H9 (cell line): ENCODE results near the gene RNASE7. TPM values are rescaled to one million over a fixed set of nuclear protein-coding genes. Genes with fewer than 3 reads are reported as not detected.

ENCODE experiments used
- DNase-seq: peaks from one replicate; pipeline ENCODE4 v3.0.0-alpha.2; 2017
- H2AFZ ChIP-seq: one replicate; pipeline ENCODE4 v1.6.1; 2013; ENCODE audit warnings: mild to moderate bottlenecking, low read length, control low read depth, moderate library complexity
- H2AK5ac ChIP-seq: 2 replicates; pipeline ENCODE4 v1.6.1; 2013; ENCODE audit warnings: low read length, control low read depth, mixed read lengths; ENCODE audit not compliant: insufficient read length
- H2BK120ac ChIP-seq: one replicate; pipeline ENCODE4 v1.6.1; 2013; ENCODE audit warnings: low read depth, mild to moderate bottlenecking, low read length, control low read depth, inconsistent platforms; ENCODE audit not compliant: poor library complexity, severe bottlenecking
- H2BK12ac ChIP-seq: 2 replicates; pipeline ENCODE4 v1.6.1; 2013; ENCODE audit warnings: low read length, control low read depth, mixed read lengths, low read depth; ENCODE audit not compliant: insufficient read length
- H2BK15ac ChIP-seq: 2 replicates; pipeline ENCODE4 v1.6.1; 2013; ENCODE audit warnings: low read depth, low read length, control low read depth
- H2BK20ac ChIP-seq: one replicate; pipeline ENCODE4 v1.6.1; 2013; ENCODE audit warnings: low read depth, mild to moderate bottlenecking, low read length, control low read depth, inconsistent platforms; ENCODE audit not compliant: poor library complexity, severe bottlenecking
- H2BK5ac ChIP-seq: 2 replicates; pipeline ENCODE4 v1.6.1; 2013; ENCODE audit warnings: low read length, control low read depth, mixed read lengths; ENCODE audit not compliant: insufficient read length
- H3K14ac ChIP-seq: 2 replicates; pipeline ENCODE4 v1.6.1; 2013; ENCODE audit warnings: low read length, control low read depth; ENCODE audit not compliant: insufficient read depth
- H3K18ac ChIP-seq: 2 replicates; pipeline ENCODE4 v1.6.1; 2013; ENCODE audit warnings: low read depth, mild to moderate bottlenecking, mixed read lengths, low read length, control low read depth; ENCODE audit not compliant: insufficient read length
- H3K23ac ChIP-seq: 2 replicates; pipeline ENCODE4 v1.6.1; 2013; ENCODE audit warnings: low read length, control low read depth, mixed read lengths, low read depth; ENCODE audit not compliant: insufficient read length
- H3K23me2 ChIP-seq: 2 replicates; pipeline ENCODE4 v1.6.1; 2013; ENCODE audit warnings: low read depth, mild to moderate bottlenecking, mixed read lengths, low read length, control low read depth; ENCODE audit not compliant: insufficient read length, poor library complexity, severe bottlenecking
- H3K27ac ChIP-seq: 2 replicates; pipeline ENCODE4 v1.5.1; 2013; ENCODE audit warnings: low read length, control low read depth, mixed read lengths, low read depth; ENCODE audit not compliant: insufficient read length
- H3K27me3 ChIP-seq: 2 replicates; pipeline ENCODE4 v1.6.1; 2013; ENCODE audit warnings: low read length, control low read depth, inconsistent platforms; ENCODE audit not compliant: insufficient read depth
- H3K4ac ChIP-seq: 2 replicates; pipeline ENCODE4 v1.6.1; 2013; ENCODE audit warnings: low read depth, mild to moderate bottlenecking, control low read depth, inconsistent platforms, low read length, moderate library complexity
- H3K4me1 ChIP-seq: 2 replicates; pipeline ENCODE4 v1.6.1; 2013; ENCODE audit warnings: low read length, control low read depth, inconsistent platforms; ENCODE audit not compliant: insufficient read depth
- H3K4me2 ChIP-seq: 2 replicates; pipeline ENCODE4 v1.6.1; 2013; ENCODE audit warnings: low read length, control low read depth, mixed read lengths; ENCODE audit not compliant: insufficient read length, insufficient read depth
- H3K56ac ChIP-seq: 2 replicates; pipeline ENCODE4 v1.6.1; 2013; ENCODE audit warnings: low read depth, mild to moderate bottlenecking, mixed read lengths, low read length, control low read depth; ENCODE audit not compliant: insufficient read length
- H3K79me1 ChIP-seq: 2 replicates; pipeline ENCODE4 v1.6.1; 2013; ENCODE audit warnings: low read depth, mild to moderate bottlenecking, moderate library complexity, low read length, control low read depth, inconsistent platforms; ENCODE audit not compliant: insufficient read depth, poor library complexity, severe bottlenecking
- H3K79me2 ChIP-seq: 2 replicates; pipeline ENCODE4 v1.6.1; 2013; ENCODE audit warnings: low read length, control low read depth, inconsistent platforms; ENCODE audit not compliant: insufficient read depth
- H3K9ac ChIP-seq: 2 replicates; pipeline ENCODE4 v1.6.1; 2013; ENCODE audit warnings: low read length, control low read depth, mixed read lengths; ENCODE audit not compliant: insufficient read length; ENCODE audit errors: extremely low read depth
- H3K9me3 ChIP-seq: one replicate; pipeline ENCODE4 v1.6.1; 2013; ENCODE audit warnings: low read depth, low read length, inconsistent platforms; ENCODE audit not compliant: control insufficient read depth
- H3T11ph ChIP-seq: one replicate; pipeline ENCODE4 v1.6.1; 2013; ENCODE audit warnings: mild to moderate bottlenecking, low read length, control low read depth, inconsistent platforms
- H4K20me1 ChIP-seq: one replicate; pipeline ENCODE4 v1.6.1; 2013; ENCODE audit not compliant: control insufficient read depth, insufficient read length, insufficient read depth
- H4K5ac ChIP-seq: 2 replicates; pipeline ENCODE4 v1.6.1; 2013; ENCODE audit warnings: low read depth, mild to moderate bottlenecking, mixed read lengths, low read length, control low read depth; ENCODE audit not compliant: insufficient read length
- H4K8ac ChIP-seq: replicated peaks from 2 replicates; pipeline ENCODE4 v1.6.1; 2013; ENCODE audit warnings: low read length, control low read depth, mixed read lengths, low read depth; ENCODE audit not compliant: insufficient read length
- H4K91ac ChIP-seq: 2 replicates; pipeline ENCODE4 v1.6.1; 2013; ENCODE audit warnings: low read depth, mild to moderate bottlenecking, moderate library complexity, mixed read lengths, low read length, control low read depth; ENCODE audit not compliant: insufficient read length
- H3K27ac Mint-ChIP-seq, 3 experiments: 2 replicates in 2 of 3; 3 replicates in 1 of 3; pipeline ENCODE4 v1.8.0; 2020 to 2021; ENCODE audit warnings: mixed read lengths in 3 of 3, mild to moderate bottlenecking in 1 of 3, moderate library complexity in 1 of 3
- H3K27me3 Mint-ChIP-seq: 2 replicates; pipeline ENCODE4 v1.8.0; 2021; ENCODE audit warnings: low read depth, mild to moderate bottlenecking, moderate library complexity, mixed read lengths
- H3K36me3 Mint-ChIP-seq, 3 experiments: 2 replicates in 2 of 3; 3 replicates in 1 of 3; pipeline ENCODE4 v1.8.0; 2020 to 2021; ENCODE audit warnings: low read depth in 3 of 3, mixed read lengths in 3 of 3; ENCODE audit not compliant: insufficient read depth in 1 of 3
- H3K4me1 Mint-ChIP-seq, 2 experiments: 2 replicates each; pipeline ENCODE4 v1.8.0; 2020; ENCODE audit warnings: mixed read lengths in 2 of 2
- H3K4me3 Mint-ChIP-seq, 2 experiments: 2 replicates in 1 of 2; 3 replicates in 1 of 2; pipeline ENCODE4 v1.8.0; 2020 to 2021; ENCODE audit warnings: mild to moderate bottlenecking in 2 of 2, mixed read lengths in 2 of 2, moderate library complexity in 1 of 2
- H3K9me3 Mint-ChIP-seq, 2 experiments: 2 replicates in 1 of 2; 3 replicates in 1 of 2; pipeline ENCODE4 v1.8.0; 2020; ENCODE audit warnings: mild to moderate bottlenecking in 2 of 2, mixed read lengths in 2 of 2, moderate library complexity in 1 of 2
- WGBS: extraction: QIAGEN DNeasy Blood & Tissue Kit; methylation state at CpG from one replicate; pipeline ENCODE4 v1.1.7; 2013; ENCODE audit warnings: missing lambda C conversion rate, low lambda C conversion rate, mixed read lengths; ENCODE audit not compliant: insufficient read length; ENCODE audit errors: extremely low coverage; 5-methylcytosine and 5-hydroxymethylcytosine counted together
- total RNA-seq: library from RNA; stranded (reverse); gene quantifications from 2 replicates; pipeline ENCODE4 v1.2.1, GENCODE V29; 2021
- TF ChIP-seq, protein P1 (sequence below): fragments of 200-600 bp; sonication (generic); conservative IDR thresholded peaks from 3 replicates; pipeline ENCODE4 v1.8.0; 2021; ENCODE audit warnings: antibody characterized with exemption, mild to moderate bottlenecking

RNASE7 gene
- total RNA-seq, 1 experiment from 2014 or later: not detected

DNA sequence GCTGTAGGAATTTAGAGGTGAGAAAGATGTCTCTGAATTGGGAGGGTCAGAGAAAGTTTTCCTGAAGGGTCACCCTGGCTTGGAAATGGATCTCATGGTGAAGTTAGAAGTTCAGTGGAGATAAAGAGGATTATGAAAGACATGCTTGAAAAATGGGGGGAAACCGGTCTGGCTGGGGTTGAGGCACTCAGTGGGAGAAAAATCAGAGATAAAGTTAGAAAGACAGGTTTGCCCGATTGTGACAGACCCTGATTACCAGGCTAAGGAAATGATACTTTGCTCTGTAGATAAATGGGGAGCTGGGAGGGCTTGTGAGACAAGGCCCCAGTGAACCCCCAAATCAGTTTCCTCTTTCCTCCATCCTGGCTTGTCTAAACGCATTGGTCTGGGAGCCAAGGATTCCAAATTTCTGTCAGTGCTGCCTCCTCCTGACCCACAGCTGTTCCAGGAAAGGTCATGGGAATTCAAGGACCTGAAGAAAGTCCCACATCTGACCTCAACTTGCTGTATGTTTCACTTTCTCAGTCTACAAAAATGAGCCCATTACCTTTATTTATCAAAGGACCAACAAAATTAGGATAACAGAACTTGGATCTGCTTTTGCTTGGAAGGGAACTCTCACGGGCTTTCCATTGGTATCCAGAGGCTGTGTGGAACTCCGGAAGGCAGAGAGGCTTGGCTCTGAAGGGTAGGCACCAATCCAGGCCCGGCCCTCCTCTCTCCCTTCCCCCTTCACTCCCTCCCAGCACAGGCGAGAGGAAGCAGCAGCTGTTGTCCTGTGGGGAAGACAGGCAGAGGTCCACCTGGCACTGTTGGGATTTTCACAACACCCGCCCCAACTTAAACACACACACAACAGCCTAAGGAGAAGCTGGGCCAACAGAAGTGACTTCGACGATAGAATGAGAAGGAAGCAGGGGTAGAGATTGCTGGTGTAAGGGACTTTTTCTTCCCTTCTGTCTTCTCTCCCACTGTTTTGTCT lies 3.4 kb upstream of the RNASE7 start:
- Mint-ChIP-seq H3K4me3 (no peak overlapping the region; a peak in 1 of 5 replicates), H3K36me3 (no peaks in the 10 kb centered on the region), H3K4me1 (peaks cover 24 to 26% of the 10 kb centered on the region in 2 experiments), H3K27ac (no peak overlapping the region; a peak in 1 of 7 replicates), H3K9me3 (no peaks in the 10 kb centered on the region), H3K27me3 (peaks cover 33% of the 10 kb centered on the region)
- Histone ChIP-seq H3K18ac (no peak overlapping the region), H2AK5ac (no peak overlapping the region), H2BK15ac (no peak overlapping the region), H2BK120ac (no peak overlapping the region), H2AFZ (no peak overlapping the region), H4K8ac (no peak overlapping the region), H3K4me1 (peaks cover 5% of the 10 kb centered on the region), H3K23ac (no peak overlapping the region), H3K23me2 (no peaks in the 10 kb centered on the region), H4K5ac (no peak overlapping the region), H3K79me2 (no peaks in the 10 kb centered on the region), H3K9ac (no peak overlapping the region), H4K91ac (no peak overlapping the region), H3K9me3 (no peaks in the 10 kb centered on the region), H2BK20ac (no peak overlapping the region), H3K27ac (no peak overlapping the region), H3K79me1 (no peaks in the 10 kb centered on the region), H3K56ac (no peak overlapping the region), H2BK5ac (no peak overlapping the region), H4K20me1 (no peaks in the 10 kb centered on the region), H3K27me3 (no peaks in the 10 kb centered on the region), H3K14ac (no peak overlapping the region), H3K4me2 (no peak overlapping the region), H3K4ac (no peak overlapping the region), H2BK12ac (no peak overlapping the region), H3T11ph (no peak overlapping the region)
- DNase-seq: peak; percentile 77
- TF ChIP-seq, protein P1, sequence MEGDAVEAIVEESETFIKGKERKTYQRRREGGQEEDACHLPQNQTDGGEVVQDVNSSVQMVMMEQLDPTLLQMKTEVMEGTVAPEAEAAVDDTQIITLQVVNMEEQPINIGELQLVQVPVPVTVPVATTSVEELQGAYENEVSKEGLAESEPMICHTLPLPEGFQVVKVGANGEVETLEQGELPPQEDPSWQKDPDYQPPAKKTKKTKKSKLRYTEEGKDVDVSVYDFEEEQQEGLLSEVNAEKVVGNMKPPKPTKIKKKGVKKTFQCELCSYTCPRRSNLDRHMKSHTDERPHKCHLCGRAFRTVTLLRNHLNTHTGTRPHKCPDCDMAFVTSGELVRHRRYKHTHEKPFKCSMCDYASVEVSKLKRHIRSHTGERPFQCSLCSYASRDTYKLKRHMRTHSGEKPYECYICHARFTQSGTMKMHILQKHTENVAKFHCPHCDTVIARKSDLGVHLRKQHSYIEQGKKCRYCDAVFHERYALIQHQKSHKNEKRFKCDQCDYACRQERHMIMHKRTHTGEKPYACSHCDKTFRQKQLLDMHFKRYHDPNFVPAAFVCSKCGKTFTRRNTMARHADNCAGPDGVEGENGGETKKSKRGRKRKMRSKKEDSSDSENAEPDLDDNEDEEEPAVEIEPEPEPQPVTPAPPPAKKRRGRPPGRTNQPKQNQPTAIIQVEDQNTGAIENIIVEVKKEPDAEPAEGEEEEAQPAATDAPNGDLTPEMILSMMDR: no peak
- WGBS: no CpG with 5 or more reads among the region's 10 CpGs
